GM18498 (cell line): Measurements from ENCODE around the gene METAP2.
A peak's percentile ranks its signal among the peaks of the same experiment; 100 is the strongest.
"Not testable (repeated sequence)": the region's sequence is repeated elsewhere in the genome, so short reads cannot be mapped to it uniquely, and the experiment has no call there.

ENCODE experiments used
- ATAC-seq: cut with Tn5 transposase; IDR thresholded peaks from one replicate; pipeline ENCODE4 v1.9.1; 2021; ENCODE audit warnings: mild to moderate bottlenecking, moderate library complexity; ENCODE audit not compliant: unreplicated experiment

The METAP2 gene

DNA sequence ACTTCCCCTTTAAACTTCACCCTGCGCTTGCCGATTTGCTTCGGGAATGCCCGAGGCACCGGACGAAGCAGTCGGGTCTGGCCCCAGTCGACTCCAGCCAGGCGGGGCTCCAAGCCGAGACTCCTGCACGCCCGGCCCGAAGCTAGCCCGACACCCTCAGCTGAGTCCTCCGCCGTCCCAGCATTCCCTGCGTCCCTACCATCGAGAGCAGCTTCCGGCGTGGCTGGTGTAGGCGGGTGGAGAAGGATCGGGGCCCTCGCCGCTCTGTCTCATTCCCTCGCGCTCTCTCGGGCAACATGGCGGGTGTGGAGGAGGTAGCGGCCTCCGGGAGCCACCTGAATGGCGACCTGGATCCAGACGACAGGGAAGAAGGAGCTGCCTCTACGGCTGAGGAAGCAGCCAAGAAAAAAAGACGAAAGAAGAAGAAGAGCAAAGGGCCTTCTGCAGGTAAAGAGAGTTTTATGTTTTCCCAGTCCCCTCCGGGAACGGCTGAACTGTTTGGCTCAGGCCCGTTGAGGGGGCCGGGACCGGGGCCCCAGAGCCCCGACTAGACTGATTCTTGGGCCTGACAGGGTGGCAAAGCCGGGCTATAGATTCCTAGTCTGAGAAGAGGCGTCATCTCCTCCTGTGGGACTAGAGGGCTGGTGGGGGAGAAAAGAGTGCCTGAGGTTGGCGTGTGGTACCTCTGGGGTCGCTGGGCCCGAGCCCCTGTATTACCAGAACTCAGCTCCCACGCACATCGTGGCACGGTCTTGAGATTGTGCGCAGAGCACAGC, at the start of gene METAP2:
Gene METAP2, plus strand, starts transcription at position 269 of the 776 bp plus-strand sequence. Its CDS starts 28 bp downstream, at position 297.
- ATAC-seq: peak; percentile 99

DNA sequence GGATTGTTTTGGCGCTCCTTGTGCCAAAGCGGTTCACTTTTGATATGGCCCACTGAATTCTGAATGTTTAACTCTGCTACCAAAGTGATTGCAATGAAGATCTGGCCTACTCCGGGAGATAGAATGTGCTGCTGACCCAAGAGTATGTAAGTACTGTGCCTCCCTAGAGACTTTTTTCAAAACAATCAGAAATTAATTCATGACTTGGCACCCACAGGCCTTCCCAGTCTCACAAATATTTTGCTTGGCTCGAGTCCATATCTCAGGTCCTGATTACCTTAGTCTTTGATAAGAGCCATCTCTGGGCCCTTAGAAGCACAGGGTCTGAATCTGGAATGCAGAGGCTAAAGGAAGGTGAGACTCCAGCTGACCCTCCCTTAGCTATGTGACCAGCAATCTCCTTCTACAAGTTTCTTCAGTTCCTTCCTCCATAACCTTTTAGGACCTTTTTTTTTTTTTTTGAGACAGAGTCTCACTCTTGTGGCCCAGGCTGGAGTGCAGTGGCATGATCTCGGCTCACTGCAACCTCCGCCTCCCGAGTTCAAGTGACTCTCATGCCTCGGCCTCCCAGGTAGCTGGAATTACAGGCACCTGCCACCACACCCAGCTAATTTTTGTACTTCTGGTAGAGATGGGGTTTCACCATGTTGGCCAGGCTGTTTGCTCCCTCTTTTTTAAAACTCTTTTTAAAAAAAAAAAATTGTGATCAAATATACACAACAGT, 49.5 kb upstream of the METAP2 start:
- ATAC-seq: no peak

DNA sequence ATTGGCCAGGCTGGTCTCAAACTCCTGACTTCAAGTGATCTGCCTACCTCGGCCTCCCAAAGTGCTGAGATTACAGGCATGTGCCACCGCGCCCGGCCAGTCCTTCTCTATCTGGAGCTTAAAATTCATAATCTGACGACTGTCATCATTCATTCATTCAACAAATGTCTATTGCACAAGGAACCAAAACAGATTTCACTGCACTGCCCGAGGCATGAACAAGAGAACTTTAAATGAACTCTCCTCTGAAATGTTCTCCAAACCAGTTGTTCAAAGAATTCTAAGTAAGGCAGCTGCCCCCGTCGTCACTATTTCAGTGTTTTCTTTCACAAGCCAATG, 44.8 kb upstream of the METAP2 start:
- ATAC-seq: no peak

DNA sequence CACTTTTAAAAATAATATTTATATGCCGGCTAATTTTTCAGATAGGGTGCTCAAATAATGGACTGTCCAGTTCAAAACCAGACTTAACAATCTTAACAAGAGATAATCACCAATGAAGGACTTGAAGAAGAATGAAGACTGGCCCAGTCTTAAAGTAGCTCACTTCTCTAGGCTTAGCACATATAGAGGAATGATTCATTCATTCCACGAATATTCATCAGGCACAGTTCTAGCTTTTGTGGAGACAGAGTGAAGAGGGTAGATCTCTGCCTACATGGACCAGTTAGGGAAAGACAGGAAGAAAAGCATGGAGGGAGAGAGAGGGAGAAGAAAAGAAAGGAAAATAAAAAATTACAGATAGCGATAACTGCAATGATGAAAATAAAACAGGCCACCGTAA, 42.8 kb upstream of the METAP2 start:
- no peak for ATAC-seq

DNA sequence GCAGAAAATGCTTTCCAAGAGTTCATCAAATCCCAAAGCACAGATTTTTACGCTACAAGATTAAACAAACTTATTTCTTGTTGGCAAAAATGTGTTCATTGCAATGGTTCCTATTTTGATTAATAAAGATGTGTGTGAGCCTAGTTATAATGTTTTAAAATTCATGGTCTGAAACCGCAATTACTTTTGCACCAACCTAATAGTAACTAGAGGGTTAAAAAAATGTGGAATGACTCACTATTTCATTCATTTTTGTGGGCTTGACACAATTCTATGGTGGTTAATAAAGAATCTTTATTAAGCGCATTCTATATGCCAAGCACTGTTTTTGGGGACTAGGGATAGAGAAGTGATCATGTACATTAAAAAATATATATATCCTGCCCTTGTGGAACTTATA, 38.6 kb upstream of the METAP2 start:
- no peak for ATAC-seq

DNA sequence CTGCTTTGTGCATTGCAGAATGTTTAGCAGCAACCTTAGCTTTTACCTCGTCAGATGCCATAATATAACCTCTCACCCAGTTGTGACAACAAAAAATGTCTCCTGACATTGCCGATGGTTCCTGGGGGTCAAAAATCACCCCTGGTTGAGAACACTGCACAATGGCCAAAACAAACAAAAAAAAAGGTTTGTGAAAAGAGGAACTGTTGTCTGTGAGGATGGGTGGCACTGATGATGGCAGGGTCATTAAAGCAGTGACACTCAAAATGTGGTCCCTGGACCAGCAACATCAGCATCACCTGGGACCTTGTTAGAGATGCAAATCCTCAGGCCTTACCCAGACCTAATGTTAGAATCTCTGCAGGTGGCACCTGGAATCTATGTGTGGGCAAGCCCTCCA, 36.4 kb upstream of the METAP2 start:
- ATAC-seq: no peak

DNA sequence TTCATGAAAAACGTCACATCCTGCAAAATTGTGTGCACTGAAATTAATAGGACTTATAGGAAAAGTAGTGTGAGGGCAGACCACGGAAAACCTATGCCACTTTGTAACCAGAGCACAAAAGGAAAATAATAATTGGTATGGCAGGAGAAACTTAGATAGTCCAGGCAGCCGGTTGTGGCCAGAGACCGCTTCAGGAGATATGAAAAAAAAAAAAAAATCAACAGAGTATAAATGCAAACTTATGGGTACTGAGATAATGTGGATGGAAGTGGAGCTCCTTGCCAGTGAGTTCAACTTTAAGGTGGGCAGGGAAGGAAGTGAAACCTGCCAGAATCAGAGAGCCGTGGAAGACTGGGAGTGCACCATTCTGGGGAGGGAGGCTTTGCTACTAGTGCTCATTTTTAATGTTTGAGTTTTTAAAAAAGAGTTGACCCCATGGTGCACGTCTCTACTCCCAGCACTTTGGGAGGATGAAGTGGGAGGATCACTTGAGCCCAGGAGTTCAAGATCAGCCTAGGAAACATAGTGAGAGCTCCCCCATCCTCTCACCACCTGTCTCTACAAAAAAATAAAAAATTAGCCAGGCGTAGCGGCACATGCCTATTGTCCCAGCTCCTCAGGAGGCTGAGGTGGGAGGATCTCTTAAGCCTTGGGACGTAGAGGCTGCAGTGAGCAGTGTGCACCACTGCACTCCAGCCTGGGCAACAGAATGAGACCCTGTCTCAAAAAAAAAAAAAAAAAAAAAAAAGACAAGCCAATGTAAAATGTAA, 34.3 kb upstream of the METAP2 start:
- no peak for ATAC-seq

DNA sequence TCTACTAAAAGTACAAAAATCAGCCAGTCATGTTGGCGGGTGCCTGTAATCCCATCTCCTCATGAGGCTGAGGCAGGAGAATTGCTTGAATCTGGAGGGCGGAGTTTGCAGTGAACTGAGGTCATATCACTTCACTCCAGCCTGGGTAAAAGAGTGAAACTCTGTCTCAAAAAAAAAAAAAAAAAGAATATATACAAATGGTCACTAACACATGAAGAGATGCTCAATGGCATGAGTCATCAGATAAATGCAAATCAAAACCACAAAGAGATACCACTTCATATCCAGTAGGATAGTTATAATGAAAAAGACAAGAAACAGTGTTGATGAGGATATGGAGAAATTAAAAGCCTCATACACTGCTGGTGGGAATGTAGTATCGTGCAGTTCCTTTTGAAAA, 33.6 kb upstream of the METAP2 start:
- no peak for ATAC-seq

DNA sequence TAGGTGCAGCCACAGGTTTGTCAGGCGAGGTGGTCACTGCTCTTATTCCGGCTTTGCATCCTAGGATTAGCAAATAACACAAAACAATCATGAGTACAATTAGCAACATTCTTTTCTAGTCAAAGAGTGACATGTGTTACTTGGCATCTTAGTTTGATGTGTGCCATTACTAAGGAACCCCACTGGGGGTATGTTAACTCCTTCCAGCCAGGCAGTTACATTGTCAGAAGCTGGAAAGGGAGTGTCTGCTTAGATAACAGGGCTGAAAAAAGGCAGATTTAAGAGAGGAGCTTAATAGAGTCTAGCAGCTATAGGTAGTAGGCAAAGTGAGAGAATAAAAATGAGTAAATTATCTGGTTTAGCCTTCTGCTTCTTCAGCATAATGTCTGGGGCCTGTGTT, 30.5 kb upstream of the METAP2 start:
- no peak for ATAC-seq

DNA sequence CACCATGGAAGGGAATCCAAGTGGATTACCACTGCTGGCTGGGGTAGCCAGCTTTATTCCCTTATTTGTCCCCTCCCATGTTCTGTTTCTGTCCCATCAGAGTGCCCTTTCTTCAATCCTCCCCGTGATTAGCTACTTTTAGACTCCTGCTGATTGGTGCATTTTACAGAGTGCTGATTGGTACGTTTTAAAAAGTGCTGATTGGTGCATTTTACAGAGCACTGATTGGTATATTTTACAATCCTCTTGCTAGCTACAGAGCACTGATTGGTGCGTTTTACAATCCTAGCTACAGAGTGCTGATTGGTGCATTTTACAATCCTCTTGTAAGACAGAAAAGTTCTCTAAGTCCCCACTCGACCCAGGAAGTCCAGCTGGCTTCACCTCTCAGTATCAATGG, 28.9 kb upstream of the METAP2 start:
- not testable (repeated sequence) for ATAC-seq

DNA sequence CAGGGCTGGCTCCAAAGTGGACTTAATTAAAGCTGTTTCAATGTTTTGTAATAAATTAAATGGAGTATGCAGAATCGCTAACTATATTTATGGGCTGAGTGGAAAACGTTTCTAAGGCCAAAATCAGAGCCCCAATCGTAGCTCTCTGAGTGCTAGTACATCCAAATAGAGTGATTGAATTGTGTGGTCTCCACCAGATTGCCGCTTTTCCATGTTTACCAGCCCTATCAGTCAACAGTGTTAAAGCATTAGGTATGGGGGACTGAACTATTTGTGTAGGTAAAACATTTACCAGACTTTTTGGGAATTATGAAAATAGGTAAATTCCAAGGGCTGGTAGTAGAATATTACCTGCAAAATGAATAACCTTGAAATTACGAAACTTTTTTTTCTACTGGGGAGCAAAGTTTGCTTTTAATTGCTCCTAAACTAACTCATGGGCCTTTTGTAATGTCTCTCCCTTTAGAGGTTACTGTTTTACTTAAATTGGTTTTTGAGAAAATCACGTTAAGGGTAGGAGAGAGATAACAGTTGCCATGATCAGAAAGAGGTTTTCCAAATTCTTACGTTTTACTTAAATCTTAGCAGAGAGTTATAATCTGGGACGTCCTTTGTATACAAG, 28.0 kb upstream of the METAP2 start:
- ATAC-seq: no peak

DNA sequence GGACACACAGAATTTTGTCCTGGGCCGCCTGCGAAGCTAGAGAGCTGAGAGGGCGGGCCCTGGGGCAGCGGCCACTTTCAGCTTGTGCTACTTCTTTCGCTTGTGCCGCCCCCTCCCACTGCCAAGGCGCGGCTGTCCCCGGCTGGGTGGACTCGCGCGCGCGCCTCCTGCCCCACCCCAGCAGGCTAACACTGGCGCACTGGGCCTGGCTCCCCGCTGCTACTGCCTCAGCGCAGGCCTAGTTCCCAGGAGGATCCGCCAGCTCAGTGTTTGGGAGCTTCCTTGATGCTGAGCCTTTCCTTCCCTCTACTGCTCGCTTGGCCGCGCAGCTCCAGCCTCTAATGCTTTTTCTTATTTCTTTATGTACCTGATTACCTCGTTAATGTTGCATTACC, 27.4 kb upstream of the METAP2 start:
- no peak for ATAC-seq

DNA sequence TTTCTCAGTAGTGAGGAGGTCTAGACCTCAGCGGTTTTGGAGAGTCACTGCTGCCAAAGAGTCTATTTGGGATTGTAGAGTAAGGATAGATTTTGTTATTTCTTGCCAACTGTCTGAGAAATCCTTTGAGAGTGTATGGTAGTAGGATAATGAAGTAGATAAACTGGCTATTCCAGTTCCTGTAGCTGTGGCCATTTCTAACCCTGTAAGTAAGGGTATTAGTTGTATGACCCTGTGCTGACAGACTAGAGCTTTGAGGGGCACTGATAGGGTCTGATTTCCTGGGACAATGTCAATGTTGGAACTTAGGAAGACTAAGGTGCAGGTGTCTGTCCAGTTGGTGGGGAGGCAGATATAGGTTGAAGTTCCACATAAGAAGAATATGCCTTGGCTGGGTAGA, 24.3 kb upstream of the METAP2 start:
- ATAC-seq: not testable (repeated sequence)

DNA sequence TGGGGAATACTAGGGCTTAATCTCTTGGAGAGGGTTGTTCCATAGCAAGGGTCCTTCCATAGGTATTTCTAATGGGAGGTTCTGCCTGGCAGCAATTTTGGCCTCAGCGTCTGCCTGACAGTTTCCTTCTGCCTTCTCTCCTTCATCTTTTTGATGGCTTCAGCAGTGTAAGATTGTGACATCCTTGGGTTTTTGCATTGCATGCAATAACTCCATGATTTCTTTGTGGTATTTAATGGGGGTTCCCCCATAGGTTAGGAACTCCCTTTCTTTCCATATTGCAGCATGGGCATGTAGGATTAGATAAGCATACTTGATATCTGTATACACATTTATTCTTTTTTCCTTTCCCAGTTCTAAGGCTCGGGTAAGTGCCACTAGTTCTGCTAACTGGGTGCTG, 21.5 kb upstream of the METAP2 start:
- not testable (repeated sequence) for ATAC-seq

DNA sequence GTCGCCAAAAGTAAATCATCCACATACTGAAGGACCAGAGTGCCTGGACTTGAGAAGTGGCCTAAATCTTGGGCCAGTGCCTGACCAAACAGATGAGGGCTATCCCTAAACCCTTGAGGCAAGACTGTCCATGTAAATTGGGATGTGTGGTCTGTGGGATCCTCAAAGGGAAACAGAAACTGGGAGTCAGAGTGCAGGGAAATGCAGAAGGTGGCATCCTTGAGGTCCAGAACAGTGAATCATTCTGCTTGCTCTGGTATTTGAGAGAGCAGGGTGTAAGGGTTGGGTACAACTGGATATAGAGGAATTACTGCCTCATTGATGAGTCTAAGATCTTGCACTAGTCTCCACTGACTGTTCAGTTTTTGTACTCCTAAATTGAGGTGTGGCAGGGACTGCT, 20.1 kb upstream of the METAP2 start:
- ATAC-seq: not testable (repeated sequence)

DNA sequence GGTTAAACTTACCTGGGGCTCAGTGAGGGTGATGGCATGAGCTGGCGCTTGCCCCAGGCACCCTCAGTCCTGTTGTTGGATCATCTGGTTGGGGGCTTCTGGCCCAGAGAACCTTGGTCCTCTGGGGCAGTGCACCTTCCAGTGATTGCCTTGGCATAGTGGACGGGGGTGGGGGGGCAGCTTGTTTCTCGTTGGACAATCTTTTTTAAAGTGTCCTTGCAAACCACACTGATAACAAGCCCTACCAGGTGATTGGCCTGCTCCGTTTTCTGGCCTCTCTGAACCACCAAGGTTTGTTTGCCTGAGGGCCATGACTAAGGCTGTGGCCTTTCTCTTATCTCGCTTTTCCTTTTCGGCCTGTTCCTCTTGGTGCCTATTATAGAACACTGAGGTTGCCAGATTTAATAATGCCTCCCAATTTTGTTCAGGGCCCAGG, 19.2 kb upstream of the METAP2 start:
- ATAC-seq: not testable (repeated sequence)

DNA sequence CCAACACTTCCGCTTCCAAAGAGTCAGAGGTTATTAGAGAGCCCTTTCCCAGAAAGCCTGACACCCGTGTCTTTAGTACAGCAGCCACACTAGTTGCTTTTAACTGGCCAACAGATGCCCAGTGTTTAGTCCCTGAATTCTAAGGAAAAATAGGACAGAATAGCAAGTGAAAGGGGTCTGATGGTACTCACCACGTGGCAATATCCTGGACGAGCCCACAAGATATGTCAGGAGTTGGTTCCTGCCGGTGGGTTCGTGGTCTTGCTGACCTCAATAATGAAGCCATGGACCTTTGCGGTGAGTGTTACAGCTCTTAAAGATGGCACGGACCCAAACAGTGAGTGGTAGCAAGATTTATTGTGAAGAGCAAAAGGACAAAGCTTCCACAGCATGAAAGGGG, 16.3 kb upstream of the METAP2 start:
- ATAC-seq: not testable (repeated sequence)

DNA sequence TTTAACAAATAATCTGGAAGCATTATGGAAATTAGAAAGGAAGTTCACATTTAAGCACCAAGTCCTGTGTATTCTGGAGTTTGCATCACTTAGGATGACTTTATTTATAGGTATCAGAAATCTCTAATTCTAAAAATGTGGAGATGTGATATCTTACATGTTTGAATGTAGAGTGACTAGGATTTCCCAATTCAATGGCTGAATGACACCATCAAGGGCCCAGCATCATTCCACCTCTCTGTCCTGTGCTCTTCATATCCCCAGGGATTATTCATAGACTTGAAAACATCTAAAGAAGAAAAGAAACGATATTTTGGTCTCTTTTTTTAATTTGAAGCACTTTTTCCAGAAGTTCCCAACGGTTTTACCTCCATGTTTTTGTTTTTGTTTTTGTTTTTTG, 15.2 kb upstream of the METAP2 start:
- ATAC-seq: no peak

DNA sequence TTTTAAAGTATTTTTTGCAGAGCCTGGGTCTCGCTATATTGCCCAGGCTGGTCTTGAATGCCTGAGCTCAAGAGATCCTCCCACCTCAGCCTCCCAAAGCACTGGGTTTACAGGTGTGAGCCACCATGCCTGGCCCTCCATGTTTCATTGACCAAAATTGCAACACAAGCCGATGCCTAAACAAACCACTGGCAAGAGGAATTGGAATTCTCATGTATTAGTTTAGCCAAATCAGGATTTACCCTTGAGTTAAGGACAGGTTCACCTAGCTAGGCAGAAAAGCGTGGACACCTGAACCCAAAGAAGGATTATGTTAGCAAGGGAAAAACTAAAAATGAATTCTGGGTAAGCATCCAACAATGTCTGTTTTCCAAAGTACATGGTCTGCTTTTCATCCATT, 14.6 kb upstream of the METAP2 start:
- no peak for ATAC-seq

DNA sequence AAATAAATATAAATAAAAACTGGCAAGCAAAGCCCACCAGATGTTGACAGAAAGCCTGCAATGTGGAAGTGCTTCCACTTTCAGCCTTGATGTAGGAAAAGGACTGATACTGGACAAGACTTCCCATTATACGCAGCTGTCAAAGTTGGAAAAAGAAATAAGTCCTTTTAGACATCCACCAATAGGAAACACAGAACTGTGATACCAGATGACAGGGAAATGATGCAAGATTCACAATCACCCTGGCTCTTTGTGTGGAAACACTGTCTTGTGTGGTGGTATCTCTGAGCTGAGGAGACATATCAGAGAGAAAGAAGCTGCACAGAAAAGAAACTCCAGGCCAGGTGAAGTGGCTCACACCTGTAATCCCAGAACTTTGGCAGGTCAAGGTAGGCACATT, 13.8 kb upstream of the METAP2 start:
- no peak for ATAC-seq

DNA sequence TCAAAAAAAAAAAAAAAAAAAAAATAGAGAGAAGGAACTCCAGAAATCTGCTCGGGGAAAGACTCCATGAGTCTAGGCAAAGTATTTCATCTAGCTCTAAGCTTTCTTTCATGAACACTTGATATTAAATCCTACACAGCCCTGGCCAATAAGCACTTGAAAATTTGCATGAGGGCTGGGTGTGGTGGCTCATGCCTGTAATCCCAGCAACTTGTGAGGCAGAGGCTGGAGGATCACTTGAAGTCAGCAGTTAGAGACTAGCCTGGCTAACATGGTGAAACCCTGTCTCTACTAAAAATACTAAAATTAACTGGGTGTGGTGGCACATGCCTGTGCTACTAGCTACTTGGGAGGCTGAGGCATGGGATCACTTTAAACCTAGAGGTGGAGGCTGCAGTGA, 13.1 kb upstream of the METAP2 start:
- no peak for ATAC-seq
